H9 (cell line): Measurements from ENCODE around the gene RBMS3. TPM values are rescaled to one million over a fixed set of nuclear protein-coding genes. Genes with fewer than 3 reads are reported as not detected.

Source experiments
- DNase-seq: peaks from one replicate; pipeline ENCODE4 v3.0.0-alpha.2; 2017
- H2AFZ ChIP-seq: one replicate; pipeline ENCODE4 v1.6.1; 2013; ENCODE audit warnings: mild to moderate bottlenecking, low read length, control low read depth, moderate library complexity
- H2AK5ac ChIP-seq: 2 replicates; pipeline ENCODE4 v1.6.1; 2013; ENCODE audit warnings: low read length, control low read depth, mixed read lengths; ENCODE audit not compliant: insufficient read length
- H2BK120ac ChIP-seq: one replicate; pipeline ENCODE4 v1.6.1; 2013; ENCODE audit warnings: low read depth, mild to moderate bottlenecking, low read length, control low read depth, inconsistent platforms; ENCODE audit not compliant: poor library complexity, severe bottlenecking
- H2BK12ac ChIP-seq: 2 replicates; pipeline ENCODE4 v1.6.1; 2013; ENCODE audit warnings: low read length, control low read depth, mixed read lengths, low read depth; ENCODE audit not compliant: insufficient read length
- H2BK15ac ChIP-seq: 2 replicates; pipeline ENCODE4 v1.6.1; 2013; ENCODE audit warnings: low read depth, low read length, control low read depth
- H2BK20ac ChIP-seq: one replicate; pipeline ENCODE4 v1.6.1; 2013; ENCODE audit warnings: low read depth, mild to moderate bottlenecking, low read length, control low read depth, inconsistent platforms; ENCODE audit not compliant: poor library complexity, severe bottlenecking
- H2BK5ac ChIP-seq: 2 replicates; pipeline ENCODE4 v1.6.1; 2013; ENCODE audit warnings: low read length, control low read depth, mixed read lengths; ENCODE audit not compliant: insufficient read length
- H3K14ac ChIP-seq: 2 replicates; pipeline ENCODE4 v1.6.1; 2013; ENCODE audit warnings: low read length, control low read depth; ENCODE audit not compliant: insufficient read depth
- H3K18ac ChIP-seq: 2 replicates; pipeline ENCODE4 v1.6.1; 2013; ENCODE audit warnings: low read depth, mild to moderate bottlenecking, mixed read lengths, low read length, control low read depth; ENCODE audit not compliant: insufficient read length
- H3K23ac ChIP-seq: 2 replicates; pipeline ENCODE4 v1.6.1; 2013; ENCODE audit warnings: low read length, control low read depth, mixed read lengths, low read depth; ENCODE audit not compliant: insufficient read length
- H3K23me2 ChIP-seq: 2 replicates; pipeline ENCODE4 v1.6.1; 2013; ENCODE audit warnings: low read depth, mild to moderate bottlenecking, mixed read lengths, low read length, control low read depth; ENCODE audit not compliant: insufficient read length, poor library complexity, severe bottlenecking
- H3K27ac ChIP-seq: 2 replicates; pipeline ENCODE4 v1.5.1; 2013; ENCODE audit warnings: low read length, control low read depth, mixed read lengths, low read depth; ENCODE audit not compliant: insufficient read length
- H3K27me3 ChIP-seq: 2 replicates; pipeline ENCODE4 v1.6.1; 2013; ENCODE audit warnings: low read length, control low read depth, inconsistent platforms; ENCODE audit not compliant: insufficient read depth
- H3K4ac ChIP-seq: 2 replicates; pipeline ENCODE4 v1.6.1; 2013; ENCODE audit warnings: low read depth, mild to moderate bottlenecking, control low read depth, inconsistent platforms, low read length, moderate library complexity
- H3K4me1 ChIP-seq: 2 replicates; pipeline ENCODE4 v1.6.1; 2013; ENCODE audit warnings: low read length, control low read depth, inconsistent platforms; ENCODE audit not compliant: insufficient read depth
- H3K4me2 ChIP-seq: 2 replicates; pipeline ENCODE4 v1.6.1; 2013; ENCODE audit warnings: low read length, control low read depth, mixed read lengths; ENCODE audit not compliant: insufficient read length, insufficient read depth
- H3K56ac ChIP-seq: 2 replicates; pipeline ENCODE4 v1.6.1; 2013; ENCODE audit warnings: low read depth, mild to moderate bottlenecking, mixed read lengths, low read length, control low read depth; ENCODE audit not compliant: insufficient read length
- H3K79me1 ChIP-seq: 2 replicates; pipeline ENCODE4 v1.6.1; 2013; ENCODE audit warnings: low read depth, mild to moderate bottlenecking, moderate library complexity, low read length, control low read depth, inconsistent platforms; ENCODE audit not compliant: insufficient read depth, poor library complexity, severe bottlenecking
- H3K79me2 ChIP-seq: 2 replicates; pipeline ENCODE4 v1.6.1; 2013; ENCODE audit warnings: low read length, control low read depth, inconsistent platforms; ENCODE audit not compliant: insufficient read depth
- H3K9ac ChIP-seq: 2 replicates; pipeline ENCODE4 v1.6.1; 2013; ENCODE audit warnings: low read length, control low read depth, mixed read lengths; ENCODE audit not compliant: insufficient read length; ENCODE audit errors: extremely low read depth
- H3K9me3 ChIP-seq: one replicate; pipeline ENCODE4 v1.6.1; 2013; ENCODE audit warnings: low read depth, low read length, inconsistent platforms; ENCODE audit not compliant: control insufficient read depth
- H3T11ph ChIP-seq: one replicate; pipeline ENCODE4 v1.6.1; 2013; ENCODE audit warnings: mild to moderate bottlenecking, low read length, control low read depth, inconsistent platforms
- H4K20me1 ChIP-seq: one replicate; pipeline ENCODE4 v1.6.1; 2013; ENCODE audit not compliant: control insufficient read depth, insufficient read length, insufficient read depth
- H4K5ac ChIP-seq: 2 replicates; pipeline ENCODE4 v1.6.1; 2013; ENCODE audit warnings: low read depth, mild to moderate bottlenecking, mixed read lengths, low read length, control low read depth; ENCODE audit not compliant: insufficient read length
- H4K8ac ChIP-seq: replicated peaks from 2 replicates; pipeline ENCODE4 v1.6.1; 2013; ENCODE audit warnings: low read length, control low read depth, mixed read lengths, low read depth; ENCODE audit not compliant: insufficient read length
- H4K91ac ChIP-seq: 2 replicates; pipeline ENCODE4 v1.6.1; 2013; ENCODE audit warnings: low read depth, mild to moderate bottlenecking, moderate library complexity, mixed read lengths, low read length, control low read depth; ENCODE audit not compliant: insufficient read length
- H3K27ac Mint-ChIP-seq, 3 experiments: 2 replicates in 2 of 3; 3 replicates in 1 of 3; pipeline ENCODE4 v1.8.0; 2020 to 2021; ENCODE audit warnings: mixed read lengths in 3 of 3, mild to moderate bottlenecking in 1 of 3, moderate library complexity in 1 of 3
- H3K27me3 Mint-ChIP-seq: 2 replicates; pipeline ENCODE4 v1.8.0; 2021; ENCODE audit warnings: low read depth, mild to moderate bottlenecking, moderate library complexity, mixed read lengths
- H3K36me3 Mint-ChIP-seq, 3 experiments: 2 replicates in 2 of 3; 3 replicates in 1 of 3; pipeline ENCODE4 v1.8.0; 2020 to 2021; ENCODE audit warnings: low read depth in 3 of 3, mixed read lengths in 3 of 3; ENCODE audit not compliant: insufficient read depth in 1 of 3
- H3K4me1 Mint-ChIP-seq, 2 experiments: 2 replicates each; pipeline ENCODE4 v1.8.0; 2020; ENCODE audit warnings: mixed read lengths in 2 of 2
- H3K4me3 Mint-ChIP-seq, 2 experiments: 2 replicates in 1 of 2; 3 replicates in 1 of 2; pipeline ENCODE4 v1.8.0; 2020 to 2021; ENCODE audit warnings: mild to moderate bottlenecking in 2 of 2, mixed read lengths in 2 of 2, moderate library complexity in 1 of 2
- H3K9me3 Mint-ChIP-seq, 2 experiments: 2 replicates in 1 of 2; 3 replicates in 1 of 2; pipeline ENCODE4 v1.8.0; 2020; ENCODE audit warnings: mild to moderate bottlenecking in 2 of 2, mixed read lengths in 2 of 2, moderate library complexity in 1 of 2
- WGBS: extraction: QIAGEN DNeasy Blood & Tissue Kit; methylation state at CpG from one replicate; pipeline ENCODE4 v1.1.7; 2013; ENCODE audit warnings: missing lambda C conversion rate, low lambda C conversion rate, mixed read lengths; ENCODE audit not compliant: insufficient read length; ENCODE audit errors: extremely low coverage; 5-methylcytosine and 5-hydroxymethylcytosine counted together
- total RNA-seq: library from RNA; stranded (reverse); gene quantifications from 2 replicates; pipeline ENCODE4 v1.2.1, GENCODE V29; 2021
- TF ChIP-seq, protein P1 (sequence below): fragments of 200-600 bp; sonication (generic); conservative IDR thresholded peaks from 3 replicates; pipeline ENCODE4 v1.8.0; 2021; ENCODE audit warnings: antibody characterized with exemption, mild to moderate bottlenecking

RBMS3 gene
- total RNA-seq, 1 experiment from 2014 or later, result 8.1 TPM

- no peaks in the 10 kb centered on the region for H3K79me1 ChIP-seq
- WGBS, result no CpG with 5 or more reads among the region's 1 CpG
These were observed 721.9 kb downstream of the RBMS3 start for GRCh38 chr3:30002797-30003196.

More at GRCh38 chr3:30002797-30003196, 721.9 kb downstream of the RBMS3 start:
- H4K5ac ChIP-seq, result no peak overlapping the region
- Mint-ChIP-seq H3K4me3 (no peak overlapping the region), H3K27ac (no peak overlapping the region), H3K36me3 (0 out of 7 replicates have a peak, but pooled peaks cover 0 to 3% (median 0%) of the 10 kb centered on the region in 3 experiments), H3K4me1 (peaks cover 25 to 38% of the 10 kb centered on the region in 2 experiments), H3K27me3 (no peaks in the 10 kb centered on the region), H3K9me3 (peaks cover 0 to 3% of the 10 kb centered on the region in 2 experiments; a peak in 1 of 5 replicates)
- H3T11ph ChIP-seq, result no peak overlapping the region
- no peak for DNase-seq
- H3K9me3 ChIP-seq, result no peaks in the 10 kb centered on the region
- H3K9ac ChIP-seq, result no peak overlapping the region
- H4K8ac ChIP-seq, result no peak overlapping the region
- H3K23me2 ChIP-seq, result no peaks in the 10 kb centered on the region
- no peak overlapping the region for H3K56ac ChIP-seq
- no peak overlapping the region for H3K18ac ChIP-seq
- H3K23ac ChIP-seq, result no peak overlapping the region
- H3K4me1 ChIP-seq, result 0 out of 2 replicates have a peak, but pooled peaks cover 3% of the 10 kb centered on the region
- H4K20me1 ChIP-seq, result no peaks in the 10 kb centered on the region
- no peak overlapping the region for H2BK5ac ChIP-seq
- TF ChIP-seq, protein P1, sequence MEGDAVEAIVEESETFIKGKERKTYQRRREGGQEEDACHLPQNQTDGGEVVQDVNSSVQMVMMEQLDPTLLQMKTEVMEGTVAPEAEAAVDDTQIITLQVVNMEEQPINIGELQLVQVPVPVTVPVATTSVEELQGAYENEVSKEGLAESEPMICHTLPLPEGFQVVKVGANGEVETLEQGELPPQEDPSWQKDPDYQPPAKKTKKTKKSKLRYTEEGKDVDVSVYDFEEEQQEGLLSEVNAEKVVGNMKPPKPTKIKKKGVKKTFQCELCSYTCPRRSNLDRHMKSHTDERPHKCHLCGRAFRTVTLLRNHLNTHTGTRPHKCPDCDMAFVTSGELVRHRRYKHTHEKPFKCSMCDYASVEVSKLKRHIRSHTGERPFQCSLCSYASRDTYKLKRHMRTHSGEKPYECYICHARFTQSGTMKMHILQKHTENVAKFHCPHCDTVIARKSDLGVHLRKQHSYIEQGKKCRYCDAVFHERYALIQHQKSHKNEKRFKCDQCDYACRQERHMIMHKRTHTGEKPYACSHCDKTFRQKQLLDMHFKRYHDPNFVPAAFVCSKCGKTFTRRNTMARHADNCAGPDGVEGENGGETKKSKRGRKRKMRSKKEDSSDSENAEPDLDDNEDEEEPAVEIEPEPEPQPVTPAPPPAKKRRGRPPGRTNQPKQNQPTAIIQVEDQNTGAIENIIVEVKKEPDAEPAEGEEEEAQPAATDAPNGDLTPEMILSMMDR, result no peak
- H3K27me3 ChIP-seq, result no peaks in the 10 kb centered on the region
- no peak overlapping the region for H3K4me2 ChIP-seq
- H3K14ac ChIP-seq, result no peak overlapping the region
- H2BK120ac ChIP-seq, result no peak overlapping the region
- no peak overlapping the region for H2BK15ac ChIP-seq
- no peak overlapping the region for H2AK5ac ChIP-seq
- no peak overlapping the region for H2BK20ac ChIP-seq
- H2BK12ac ChIP-seq, result no peak overlapping the region
- no peak overlapping the region for H4K91ac ChIP-seq
- H3K79me2 ChIP-seq, result no peaks in the 10 kb centered on the region
- H3K27ac ChIP-seq, result no peak overlapping the region
- no peak overlapping the region for H2AFZ ChIP-seq
- H3K4ac ChIP-seq, result no peak overlapping the region
